ENCODE measurements around the gene CDC37L1.
"Not testable (repeated sequence)": the region's sequence is repeated elsewhere in the genome, so short reads cannot be mapped to it uniquely, and the experiment has no call there.

The CDC37L1 gene

DNA sequence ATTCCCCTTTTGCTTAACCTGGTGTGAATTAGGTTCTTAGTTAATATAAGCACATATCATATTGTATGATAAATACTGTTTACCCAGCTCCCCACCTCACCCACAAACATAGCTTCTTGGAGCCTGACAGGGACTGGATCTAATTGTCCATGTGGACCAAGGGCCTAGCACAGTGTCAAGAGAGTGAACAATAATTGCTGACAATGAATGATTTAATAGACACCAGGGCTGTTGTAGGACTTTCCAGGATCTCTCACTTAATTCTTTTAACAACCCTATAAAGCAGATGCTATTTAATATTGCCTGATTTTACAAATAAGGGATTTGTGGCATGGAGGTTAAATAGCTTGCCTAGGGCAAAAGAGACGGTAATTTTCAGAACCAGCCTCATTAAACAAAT is 36.8 kb downstream of the CDC37L1 start:
- DNase-seq = no peak

GRCh38 chr9:4717815-4718214 is 38.4 kb downstream of the CDC37L1 start:
- DNase-seq = no peak

DNA sequence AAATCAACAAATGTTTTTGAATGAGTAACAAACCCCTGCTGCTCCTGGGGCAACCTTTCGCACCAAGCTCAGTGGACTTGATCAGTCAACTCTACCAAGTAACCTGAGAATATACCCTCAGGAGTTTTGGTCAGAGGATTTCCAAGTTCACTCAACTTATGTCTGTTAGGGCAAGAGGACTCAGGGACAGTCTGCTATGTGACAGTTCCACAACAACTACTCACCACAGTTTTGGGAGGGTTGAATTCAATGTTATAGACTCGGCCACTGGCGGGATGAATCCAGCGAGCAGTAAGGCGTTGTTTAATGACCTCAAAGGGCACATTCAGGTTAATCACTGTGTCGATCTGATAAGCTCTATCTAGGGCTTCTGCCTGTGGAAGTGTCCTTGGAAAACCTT is 39.5 kb downstream of the CDC37L1 start:
- no peak for DNase-seq

GRCh38 chr9:4721736-4722135 is 42.4 kb downstream of the CDC37L1 start:
- DNase-seq = no peak

GRCh38 chr9:4725706-4726442 is 46.5 kb downstream of the CDC37L1 start:
- no peak for DNase-seq

DNA sequence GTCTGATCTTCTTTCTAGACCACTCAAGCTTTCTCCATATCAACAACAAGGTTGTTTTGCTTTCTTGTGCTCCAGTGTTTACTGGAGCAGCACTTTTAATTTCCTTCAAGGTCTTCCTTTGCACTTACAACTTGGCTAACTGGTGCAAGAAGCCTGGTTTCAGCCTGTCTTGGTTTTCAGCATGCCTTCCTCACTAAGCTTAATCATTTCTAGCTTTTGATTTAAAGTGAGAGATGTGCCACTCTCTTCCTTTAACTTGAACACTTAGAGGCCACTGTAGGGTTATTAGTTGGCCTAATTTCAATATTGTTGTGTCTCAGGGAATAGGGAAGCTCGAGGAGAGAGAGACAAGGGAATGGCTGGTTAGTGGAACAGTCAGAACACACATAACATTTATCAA is 48.2 kb downstream of the CDC37L1 start:
- no peak for DNase-seq

- no peak for DNase-seq
Measured at GRCh38 chr9:4732890-4733289, 53.5 kb downstream of the CDC37L1 start.

GRCh38 chr9:4734150-4734549 is 54.8 kb downstream of the CDC37L1 start:
- no peak for DNase-seq

DNA sequence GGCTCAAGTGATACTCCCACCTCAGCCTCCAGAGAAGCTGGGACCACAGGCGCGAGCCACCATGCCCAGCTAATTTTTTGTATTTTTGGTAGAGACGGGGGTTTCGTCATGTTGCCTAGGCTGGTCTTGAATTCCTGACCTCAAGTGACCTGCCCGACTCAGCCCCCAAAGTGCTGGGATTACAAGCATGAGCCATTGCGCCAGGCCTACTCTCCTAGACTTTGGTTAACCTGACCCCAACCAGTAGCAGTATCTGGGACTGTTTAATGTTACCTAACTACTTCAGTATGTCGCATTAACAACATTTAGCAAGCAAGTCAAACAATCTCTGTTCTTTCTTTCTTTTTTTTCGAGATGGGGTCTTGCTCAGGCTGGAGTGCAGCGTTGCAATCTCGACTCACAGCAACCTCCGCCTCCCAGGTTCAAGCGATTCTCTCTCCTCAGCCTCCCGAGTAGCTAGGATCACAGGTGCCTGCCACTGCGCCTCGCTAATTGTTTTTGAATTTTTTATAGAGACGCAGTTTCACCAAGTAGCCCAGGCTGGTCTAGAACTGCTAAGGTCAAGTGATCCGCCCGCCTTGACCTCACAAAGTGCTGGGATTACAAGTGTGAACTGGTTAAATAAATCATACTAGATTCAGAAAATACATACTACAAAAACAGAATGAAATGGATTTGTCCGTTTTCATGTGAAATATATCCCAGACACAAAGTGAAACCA is 59.7 kb downstream of the CDC37L1 start:
- no peak for DNase-seq

GRCh38 chr9:4739587-4740387 is 60.4 kb downstream of the CDC37L1 start:
- DNase-seq = peak; percentile 8

- DNase-seq = peak; percentile 24
Measured at GRCh38 chr9:4740388-4740637, 60.9 kb downstream of the CDC37L1 start.

DNA sequence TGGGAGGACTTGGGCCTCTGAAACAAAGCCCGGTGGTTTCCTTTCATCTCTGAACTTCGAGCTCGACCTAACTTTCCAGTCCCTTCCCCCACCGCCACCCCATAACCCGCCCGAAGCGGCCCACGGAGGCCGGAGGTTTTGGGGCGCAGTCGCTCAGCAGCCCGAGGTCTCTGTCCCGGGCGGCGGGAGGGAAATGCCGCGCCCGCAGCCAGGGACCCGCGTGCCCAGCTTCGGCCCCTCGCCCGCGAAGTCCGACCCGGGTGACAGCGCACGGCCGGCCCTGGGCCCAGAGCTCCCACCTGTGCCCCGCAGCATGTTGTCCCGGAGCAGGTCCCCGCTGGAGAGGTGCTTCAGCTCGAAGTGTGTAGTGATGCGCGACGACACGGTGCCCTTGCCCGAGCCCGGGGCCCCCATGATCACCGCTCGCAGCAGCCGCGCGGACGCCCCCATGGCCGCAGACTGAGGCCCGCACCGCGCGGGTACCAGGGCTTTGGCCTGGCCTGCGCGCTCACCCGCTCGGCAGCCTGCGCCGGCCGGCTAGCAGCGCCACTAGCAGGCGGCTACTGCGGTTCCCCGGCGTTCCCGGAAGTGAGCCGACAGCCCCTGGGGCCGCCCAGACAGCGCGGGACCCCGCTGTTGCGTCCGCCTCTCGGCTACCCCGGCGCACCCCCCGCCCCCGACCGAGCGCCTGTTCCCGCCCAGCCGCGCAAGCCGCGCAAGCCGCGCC is 61.4 kb downstream of the CDC37L1 start, which contains the start of gene AK3:
Gene AK3, minus strand, starts transcription at position 565 of the 727 bp plus-strand sequence. Its CDS starts 115 bp downstream, at position 450.
- DNase-seq = peak; percentile 74

DNA sequence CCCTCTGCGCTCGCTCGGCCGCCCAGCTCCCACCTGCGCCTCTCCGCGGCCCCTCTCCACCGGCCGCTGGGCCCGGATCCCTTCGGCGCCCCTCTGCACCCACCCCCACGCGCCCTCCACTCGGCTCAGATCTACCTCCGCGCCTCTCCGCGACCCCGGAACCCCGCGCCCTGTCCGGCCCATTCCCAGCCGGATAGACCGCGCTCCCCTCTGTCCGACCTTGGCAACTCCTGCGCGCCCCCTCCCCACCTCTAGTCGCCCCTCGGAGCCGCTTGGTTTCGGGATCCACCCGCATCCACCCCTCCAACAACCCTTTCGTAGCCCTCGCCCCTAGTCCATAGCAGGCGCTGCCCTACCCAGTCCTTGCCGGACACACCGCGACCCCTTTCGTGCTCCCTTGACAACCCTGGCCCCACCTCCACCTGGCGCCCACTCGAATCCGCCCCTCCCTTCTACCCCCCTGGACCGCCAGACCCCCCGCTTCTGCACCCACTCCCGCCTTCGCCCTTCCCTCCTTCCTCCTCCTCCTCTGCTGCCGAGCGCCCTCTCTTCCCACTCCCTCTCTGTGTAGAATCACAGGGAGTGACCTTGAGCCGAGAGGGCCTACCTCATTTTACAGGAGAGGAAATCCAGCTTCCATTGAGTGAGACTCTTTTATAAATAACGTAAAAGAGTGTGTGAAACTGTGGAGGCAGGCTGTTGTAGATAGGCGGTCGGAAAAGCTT is 62.2 kb downstream of the CDC37L1 start:
- DNase-seq = peak; percentile 21

DNA sequence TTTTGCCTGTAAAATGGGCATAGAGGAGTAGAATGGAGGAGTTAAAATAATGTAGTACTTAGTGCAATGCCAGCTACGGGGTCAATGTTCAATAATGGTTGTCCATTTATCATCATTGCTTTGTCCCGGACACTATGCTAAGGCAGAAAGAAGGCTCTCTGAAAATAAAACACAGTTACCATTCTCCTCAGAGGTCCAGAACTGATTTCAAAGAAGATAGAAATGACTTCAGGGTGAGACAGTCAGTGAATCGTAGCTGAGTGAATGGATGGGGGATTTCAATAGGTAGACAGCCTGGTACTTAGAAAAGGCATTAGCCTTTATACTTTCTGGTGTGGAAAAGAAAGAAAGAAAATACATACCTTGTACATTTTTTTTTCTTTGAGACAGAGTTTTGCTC is 62.9 kb downstream of the CDC37L1 start:
- no peak for DNase-seq

GRCh38 chr9:4743131-4743875 is 63.9 kb downstream of the CDC37L1 start:
- DNase-seq = no peak

DNA sequence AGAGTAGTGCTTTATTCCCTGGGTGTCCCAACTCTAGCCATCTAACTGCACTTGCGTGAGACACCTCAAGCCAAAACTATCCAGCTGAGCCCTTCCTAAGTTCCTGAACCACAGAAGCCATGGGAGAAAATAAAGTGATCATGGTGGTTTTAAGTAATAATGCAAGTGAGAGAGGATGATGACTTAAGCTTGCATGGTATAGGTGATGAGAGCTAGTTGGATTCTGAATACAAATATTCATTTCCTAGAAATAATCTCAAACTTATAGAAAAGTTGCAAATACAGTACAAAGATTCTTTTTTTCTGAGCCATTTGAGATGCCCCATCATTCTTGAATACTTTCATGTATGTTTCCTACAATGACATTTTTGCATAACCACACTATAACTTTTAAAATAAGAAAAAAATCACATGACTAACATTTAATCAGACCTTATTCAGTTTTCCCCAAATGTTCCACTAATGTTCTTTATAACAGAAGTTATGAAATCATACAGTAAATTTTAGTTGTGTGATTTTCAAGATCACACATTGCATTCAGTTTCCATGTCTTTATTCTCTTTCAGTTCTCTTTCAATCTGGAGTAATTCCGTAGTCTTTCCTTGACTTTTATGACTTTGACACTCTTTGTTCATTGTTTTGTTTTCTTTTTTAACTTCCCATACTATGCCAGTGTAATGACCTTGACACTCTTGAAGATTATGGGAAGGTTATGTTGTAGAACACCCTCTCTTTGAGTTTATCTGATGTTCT is 67.1 kb downstream of the CDC37L1 start:
- no peak for DNase-seq

DNA sequence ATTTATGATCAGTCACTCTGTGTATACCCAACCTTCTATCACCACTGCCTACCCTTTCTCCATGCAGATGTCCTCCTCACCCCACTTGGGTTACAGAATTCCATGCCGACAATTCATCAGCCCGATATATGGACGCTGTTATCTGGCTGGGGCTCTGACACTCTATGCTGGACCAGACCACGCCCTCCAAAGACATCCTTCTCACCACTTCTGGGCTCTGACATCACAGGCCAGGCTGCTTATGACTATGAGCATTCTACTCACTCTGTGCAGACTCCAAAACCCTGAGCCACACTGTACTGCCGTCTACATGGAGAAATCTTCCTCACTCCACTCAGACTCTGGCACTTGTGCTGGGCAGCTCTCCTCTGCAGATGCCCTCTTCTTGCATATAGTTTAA is 69.2 kb downstream of the CDC37L1 start:
- no peak for DNase-seq

GRCh38 chr9:4750023-4750673 is 70.8 kb downstream of the CDC37L1 start:
- peak; percentile 7 for DNase-seq

GRCh38 chr9:4754530-4754929 is 75.2 kb downstream of the CDC37L1 start:
- DNase-seq = not testable (repeated sequence)

DNA sequence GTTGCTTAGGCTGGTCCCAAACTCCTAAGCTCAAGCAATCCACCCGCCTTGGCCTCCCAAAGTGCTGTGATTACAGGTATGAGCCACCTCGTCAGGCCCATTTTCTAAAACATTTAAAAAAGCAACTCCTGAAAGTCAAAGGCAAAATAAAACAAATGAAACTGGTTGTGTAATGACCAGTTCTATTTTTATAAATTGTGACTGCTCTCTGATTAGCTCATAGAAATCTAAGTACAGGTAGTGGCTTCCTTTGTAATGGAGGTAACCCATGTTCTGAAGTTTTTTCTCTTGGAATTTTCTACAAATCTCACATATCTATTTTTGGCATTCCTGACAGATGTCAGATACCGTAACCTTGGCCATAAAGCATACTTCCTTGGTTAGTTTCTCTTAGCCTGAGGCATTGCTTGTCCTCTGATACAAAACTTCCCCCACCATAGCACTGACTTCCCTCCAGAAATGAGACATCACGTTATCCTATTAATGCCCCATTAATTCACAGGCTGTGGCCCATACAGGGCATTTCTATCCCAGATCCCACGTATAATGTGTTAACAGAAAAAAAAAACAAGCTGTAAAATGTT is 75.7 kb downstream of the CDC37L1 start:
- DNase-seq = no peak

Data from DMS53 (cell line).